Thoracic aorta (tissue), 2 donors: ENCODE data around the gene TPM3. TPM values are rescaled to one million over a fixed set of nuclear protein-coding genes. Genes with fewer than 3 reads are reported as not detected.
"Not testable (repeated sequence)": the region's sequence is repeated elsewhere in the genome, so short reads cannot be mapped to it uniquely, and the experiment has no call there.

Experiments
- ATAC-seq: fragments of 150-250 bp; one replicate; pipeline ENCODE4 v1.8.0; 2017; ENCODE audit warnings: low read depth; ENCODE audit not compliant: insufficient number of reproducible peaks, low FRiP score
- DNase-seq: peaks from one replicate; pipeline ENCODE4 v3.0.0-alpha.2; 2020; ENCODE audit warnings: low spot score
- H3K27ac ChIP-seq, 2 donors: fragments of 200-600 bp; sonication (generic); 1 replicate in 1 of 2; 2 replicates in 1 of 2; pipeline ENCODE4 v1.5.1; 2016; ENCODE audit warnings: mild to moderate bottlenecking in 2 of 2, moderate library complexity in 2 of 2
- H3K27me3 ChIP-seq: fragments of 200-600 bp; sonication (generic); replicated peaks from 2 replicates; pipeline ENCODE4 v1.6.0; 2016; ENCODE audit warnings: mild to moderate bottlenecking; ENCODE audit not compliant: insufficient read depth
- H3K36me3 ChIP-seq: fragments of 200-600 bp; sonication (generic); one replicate; pipeline ENCODE4 v1.5.1; 2016
- H3K4me1 ChIP-seq, 2 donors: fragments of 200-600 bp; sonication (generic); 1 replicate in 1 of 2; 2 replicates in 1 of 2; pipeline versions ENCODE4 v1.5.1 to v1.6.0; 2016; ENCODE audit warnings: low read depth in 2 of 2, mild to moderate bottlenecking in 1 of 2; ENCODE audit not compliant: control insufficient read depth in 1 of 2
- H3K4me3 ChIP-seq: fragments of 200-600 bp; sonication (generic); 2 replicates; pipeline ENCODE4 v1.5.1; 2016; ENCODE audit warnings: mild to moderate bottlenecking
- H3K9me3 ChIP-seq: fragments of 200-600 bp; sonication (generic); 2 replicates; pipeline ENCODE4 v1.5.1; 2016
- CTCF ChIP-seq: fragments of 200-600 bp; sonication (generic); IDR thresholded peaks from one replicate; pipeline ENCODE4 v1.5.1; 2019; ENCODE audit warnings: antibody characterized with exemption
- total RNA-seq, 2 donors: library from RNA; depleted of rRNA; stranded (reverse); fragments of >200 nt; gene quantifications; one replicate each; pipeline versions ENCODE4 v1.1.0 to v1.2.3, GENCODE V29; 2016

TPM3 gene
- total RNA-seq, 2 donors from 2014 or later = 146 to 331 TPM

- H3K9me3 ChIP-seq = no peaks in the 10 kb centered on the region
- H3K27ac ChIP-seq = no peak overlapping the region
- no peak for ATAC-seq
- H3K36me3 ChIP-seq = peaks cover 78% of the 10 kb centered on the region
- no peak for DNase-seq
- H3K27me3 ChIP-seq = no peaks in the 10 kb centered on the region
- H3K4me1 ChIP-seq = no peaks in the 10 kb centered on the region
- no peak overlapping the region for H3K4me3 ChIP-seq
- no peak for TF ChIP-seq CTCF
Observed at GRCh38 chr1:154236855-154237254, 45.0 kb upstream of the TPM3 start.

GRCh38 chr1:154233127-154233526 is 41.2 kb upstream of the TPM3 start:
- H3K4me1 ChIP-seq, ATAC-seq, H3K9me3 ChIP-seq, H3K4me3 ChIP-seq, H3K27ac ChIP-seq, DNase-seq, H3K27me3 ChIP-seq: not testable (repeated sequence)
- peaks cover 72% of the 10 kb centered on the region for H3K36me3 ChIP-seq

- peaks cover 64% of the 10 kb centered on the region for H3K36me3 ChIP-seq
- H3K4me1 ChIP-seq, H3K27me3 ChIP-seq, H3K4me3 ChIP-seq, DNase-seq, H3K27ac ChIP-seq, ATAC-seq, H3K9me3 ChIP-seq: not testable (repeated sequence)
Observed at GRCh38 chr1:154231112-154231511, 39.2 kb upstream of the TPM3 start.

GRCh38 chr1:154225370-154225769 is 33.5 kb upstream of the TPM3 start:
- no peak overlapping the region for H3K4me3 ChIP-seq
- no peaks in the 10 kb centered on the region for H3K27me3 ChIP-seq
- TF ChIP-seq CTCF = no peak
- H3K4me1 ChIP-seq = peaks cover 6 to 35% of the 10 kb centered on the region in 2 donors
- H3K9me3 ChIP-seq = no peaks in the 10 kb centered on the region
- H3K36me3 ChIP-seq = peaks cover 36% of the 10 kb centered on the region
- ATAC-seq (no peak), DNase-seq (no peak)
- H3K27ac ChIP-seq = no peak overlapping the region

GRCh38 chr1:154223621-154224020 is 31.7 kb upstream of the TPM3 start:
- ATAC-seq = no peak
- H3K9me3 ChIP-seq = no peaks in the 10 kb centered on the region
- no peak overlapping the region for H3K27ac ChIP-seq
- H3K27me3 ChIP-seq = no peaks in the 10 kb centered on the region
- H3K4me1 ChIP-seq = peaks cover 16 to 46% of the 10 kb centered on the region in 2 donors
- no peak overlapping the region for H3K4me3 ChIP-seq
- H3K36me3 ChIP-seq = peaks cover 22% of the 10 kb centered on the region
- DNase-seq = no peak
- no peak for TF ChIP-seq CTCF

- Histone ChIP-seq H3K4me3 (no peak overlapping the region), H3K36me3 (peaks cover 20% of the 10 kb centered on the region), H3K27me3 (no peaks in the 10 kb centered on the region), H3K4me1 (peaks cover 23 to 53% of the 10 kb centered on the region in 2 donors), H3K9me3 (no peaks in the 10 kb centered on the region), H3K27ac (no peak overlapping the region)
- DNase-seq = no peak
- TF ChIP-seq CTCF = no peak
- ATAC-seq = no peak
Observed at GRCh38 chr1:154222918-154223317, 31.0 kb upstream of the TPM3 start.
